ENCODE measurements around the gene KCNT1.

DNA sequence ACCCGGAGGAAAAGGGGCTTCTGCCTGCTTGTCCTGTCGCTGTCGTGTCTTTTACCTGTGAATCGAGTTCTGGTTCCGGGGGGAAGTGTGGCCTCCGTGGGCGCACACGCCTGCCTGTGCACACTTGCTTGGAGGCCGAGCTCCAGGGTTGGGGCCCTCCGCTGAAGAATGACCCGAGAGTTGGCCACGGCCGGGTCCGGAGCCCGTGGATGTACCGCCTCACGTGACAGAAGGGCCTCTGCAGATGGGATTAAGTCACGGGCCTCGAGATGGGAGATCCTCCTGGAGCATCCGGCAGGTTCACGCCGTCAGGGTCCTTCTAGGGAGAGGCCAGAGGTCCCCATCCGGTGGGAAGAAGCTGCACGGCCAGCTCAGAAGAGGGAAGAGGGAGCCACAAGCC is 81.0 kb downstream of the KCNT1 start:
- TF ChIP-seq, protein P1, sequence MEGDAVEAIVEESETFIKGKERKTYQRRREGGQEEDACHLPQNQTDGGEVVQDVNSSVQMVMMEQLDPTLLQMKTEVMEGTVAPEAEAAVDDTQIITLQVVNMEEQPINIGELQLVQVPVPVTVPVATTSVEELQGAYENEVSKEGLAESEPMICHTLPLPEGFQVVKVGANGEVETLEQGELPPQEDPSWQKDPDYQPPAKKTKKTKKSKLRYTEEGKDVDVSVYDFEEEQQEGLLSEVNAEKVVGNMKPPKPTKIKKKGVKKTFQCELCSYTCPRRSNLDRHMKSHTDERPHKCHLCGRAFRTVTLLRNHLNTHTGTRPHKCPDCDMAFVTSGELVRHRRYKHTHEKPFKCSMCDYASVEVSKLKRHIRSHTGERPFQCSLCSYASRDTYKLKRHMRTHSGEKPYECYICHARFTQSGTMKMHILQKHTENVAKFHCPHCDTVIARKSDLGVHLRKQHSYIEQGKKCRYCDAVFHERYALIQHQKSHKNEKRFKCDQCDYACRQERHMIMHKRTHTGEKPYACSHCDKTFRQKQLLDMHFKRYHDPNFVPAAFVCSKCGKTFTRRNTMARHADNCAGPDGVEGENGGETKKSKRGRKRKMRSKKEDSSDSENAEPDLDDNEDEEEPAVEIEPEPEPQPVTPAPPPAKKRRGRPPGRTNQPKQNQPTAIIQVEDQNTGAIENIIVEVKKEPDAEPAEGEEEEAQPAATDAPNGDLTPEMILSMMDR (IDR thresholded peaks at IDR 0.05; ENCODE audit: insufficient read depth, low read length, poor library complexity, severe bottlenecking) = no peak
- TF ChIP-seq EZH2phosphoT487 (conservative IDR thresholded peaks at IDR 0.05; ENCODE audit: low read length) = no peak
